ENCODE data around the gene TAPBPL. TPM values are rescaled to one million over a fixed set of nuclear protein-coding genes. Genes with fewer than 3 reads are reported as not detected.

TAPBPL gene
- total RNA-seq, 1 donor from 2014 or later = 13.1 TPM

GRCh38 chr12:6434205-6435140 lies 17.4 kb upstream of the TAPBPL start:
- ATAC-seq = no peak
- intact Hi-C loops (cut with micrococcal nuclease) = no loop called here

GRCh38 chr12:6435961-6436715 lies 15.7 kb upstream of the TAPBPL start:
- intact Hi-C loops (cut with micrococcal nuclease) = no loop called here
- no peak for ATAC-seq
- no peak for DNase-seq

More at GRCh38 chr12:6434205-6435140, 17.4 kb upstream of the TAPBPL start:
- DNase-seq = no peak

GRCh38 chr12:6437586-6437985 lies 14.3 kb upstream of the TAPBPL start:
- DNase-seq = no peak
- intact Hi-C loops (cut with micrococcal nuclease) = no loop called here
- no peak for ATAC-seq

- DNase-seq = no peak
- no peak for ATAC-seq
- intact Hi-C loops (cut with micrococcal nuclease) = no loop called here
Observed at GRCh38 chr12:6438345-6438744, 13.5 kb upstream of the TAPBPL start.

- no peak for ATAC-seq
Observed at GRCh38 chr12:6440391-6440790, 11.5 kb upstream of the TAPBPL start.

GRCh38 chr12:6442836-6443235 lies 9.0 kb upstream of the TAPBPL start:
- intact Hi-C loops (cut with micrococcal nuclease) = no loop called here
- no peak for ATAC-seq
- DNase-seq = no peak

More at GRCh38 chr12:6440391-6440790, 11.5 kb upstream of the TAPBPL start:
- no peak for DNase-seq
- intact Hi-C loops (cut with micrococcal nuclease) = no loop called here

GRCh38 chr12:6443361-6443983 lies 8.4 kb upstream of the TAPBPL start:
- ATAC-seq (no peak), DNase-seq (no peak)
- intact Hi-C loops (cut with micrococcal nuclease) = no loop called here

- ATAC-seq = no peak
- DNase-seq = no peak
- intact Hi-C loops (cut with micrococcal nuclease) = no loop called here
Observed at GRCh38 chr12:6444031-6444430, 7.8 kb upstream of the TAPBPL start.

GRCh38 chr12:6444704-6445688 lies 6.8 kb upstream of the TAPBPL start, which contains the start of gene CD27:
Gene CD27, plus strand, starts transcription at chr12:6444955. Its CDS starts 141 bp downstream, at chr12:6445096.
- ATAC-seq = no peak
- intact Hi-C loops (cut with micrococcal nuclease) = no loop called here
- no peak for DNase-seq

- DNase-seq (no peak), ATAC-seq (no peak)
- intact Hi-C loops (cut with micrococcal nuclease) = no loop called here
Observed at GRCh38 chr12:6450091-6450868, 1.6 kb upstream of the TAPBPL start.

- intact Hi-C loops (cut with micrococcal nuclease) = no loop called here
- ATAC-seq (no peak), DNase-seq (no peak)
Observed at GRCh38 chr12:6450869-6451347, 934 bp upstream of the TAPBPL start.

GRCh38 chr12:6452245-6452943 lies 552 bp downstream of the TAPBPL start:
- ATAC-seq (peak; percentile 43), DNase-seq (peak; percentile 48)
- intact Hi-C loops (cut with micrococcal nuclease) = no loop called here

GRCh38 chr12:6452944-6453630 lies 1.2 kb downstream of the TAPBPL start:
- intact Hi-C loops (cut with micrococcal nuclease) = no loop called here
- DNase-seq (peak; percentile 52), ATAC-seq (peak; percentile 18)

- intact Hi-C loops (cut with micrococcal nuclease) = no loop called here
- DNase-seq = no peak
- ATAC-seq = no peak
Observed at GRCh38 chr12:6457220-6457945, 5.5 kb downstream of the TAPBPL start.

GRCh38 chr12:6458281-6459003 lies 6.6 kb downstream of the TAPBPL start:
- intact Hi-C loops (cut with micrococcal nuclease) = no loop called here
- DNase-seq (no peak), ATAC-seq (no peak)
